Naive thymus-derived CD4-positive, alpha-beta T cell (primary cell): Measurements from ENCODE around the gene LAGE3. TPM values are rescaled to one million over a fixed set of nuclear protein-coding genes. Genes with fewer than 3 reads are reported as not detected.
A peak's percentile ranks its signal among the peaks of the same experiment; 100 is the strongest.

ENCODE experiments used
- ATAC-seq: fragments of 150-1000 bp; cut with Tn5 transposase; 2 replicates; pipeline ENCODE4 v1.10.0; 2021; ENCODE audit warnings: mild to moderate bottlenecking, moderate library complexity
- CTCF ChIA-PET: fragments of 350-600 bp; sonication (Branson Sonifier 250); formaldehyde crosslinking; loops from one replicate; lab custom pipeline; 2021; ENCODE audit warnings: antibody characterized with exemption; lab: Charles Lee
- POLR2A ChIA-PET: fragments of 350-600 bp; sonication (Branson Sonifier 250); formaldehyde crosslinking; loops from one replicate; lab custom pipeline; 2021; ENCODE audit warnings: antibody characterized with exemption, inconsistent platforms; lab: Charles Lee
- DNase-seq, 9 donors: peaks; one replicate each; pipeline versions ENCODE4 v3.0.0 to v3.0.0-alpha.2; 2020 to 2022; ENCODE audit warnings: mixed read lengths in 1 of 9
- H3K27ac ChIP-seq: one replicate; pipeline ENCODE4 v1.7.0; 2013; ENCODE audit warnings: mild to moderate bottlenecking, low read depth, low read length, moderate library complexity
- H3K27me3 ChIP-seq, 2 donors: one replicate each; pipeline ENCODE4 v1.7.0; 2013; ENCODE audit warnings: low read length in 2 of 2, mild to moderate bottlenecking in 2 of 2, moderate library complexity in 2 of 2; ENCODE audit not compliant: control insufficient read depth in 2 of 2, insufficient read depth in 2 of 2
- H3K36me3 ChIP-seq, 3 experiments: 1 replicate in 2 of 3; 2 replicates in 1 of 3; pipeline ENCODE4 v1.7.0; 2013; ENCODE audit warnings: low read length in 3 of 3, mild to moderate bottlenecking in 3 of 3, moderate library complexity in 1 of 3; ENCODE audit not compliant: insufficient read depth in 3 of 3, control insufficient read depth in 2 of 3
- H3K4me1 ChIP-seq, 2 donors: one replicate each; pipeline ENCODE4 v1.7.0; 2013; ENCODE audit warnings: low read length in 2 of 2, mild to moderate bottlenecking in 2 of 2, moderate library complexity in 1 of 2; ENCODE audit not compliant: control insufficient read depth in 2 of 2, insufficient read depth in 2 of 2
- H3K4me3 ChIP-seq: 2 replicates; pipeline ENCODE4 v1.7.0; 2013; ENCODE audit warnings: mild to moderate bottlenecking, low read length
- H3K9me3 ChIP-seq, 3 experiments: 1 replicate in 2 of 3; 2 replicates in 1 of 3; pipeline ENCODE4 v1.7.0; 2013; ENCODE audit warnings: low read length in 3 of 3; ENCODE audit not compliant: control insufficient read depth in 2 of 3
- H3K27ac Mint-ChIP-seq, 9 donors: one replicate each; pipeline ENCODE4 v1.8.0; 2020 to 2022; ENCODE audit warnings: mixed read lengths in 9 of 9, mild to moderate bottlenecking in 8 of 9, moderate library complexity in 5 of 9, inconsistent platforms in 2 of 9
- H3K27me3 Mint-ChIP-seq, 5 donors: one replicate each; pipeline ENCODE4 v1.8.0; 2021 to 2022; ENCODE audit warnings: mixed read lengths in 5 of 5, mild to moderate bottlenecking in 1 of 5
- H3K36me3 Mint-ChIP-seq, 5 donors: one replicate each; pipeline ENCODE4 v1.8.0; 2020 to 2022; ENCODE audit warnings: mixed read lengths in 5 of 5, mild to moderate bottlenecking in 3 of 5, inconsistent platforms in 1 of 5
- H3K4me1 Mint-ChIP-seq, 7 donors: one replicate each; pipeline ENCODE4 v1.8.0; 2020 to 2022; ENCODE audit warnings: mixed read lengths in 7 of 7, mild to moderate bottlenecking in 3 of 7, inconsistent platforms in 1 of 7
- H3K4me3 Mint-ChIP-seq, 10 donors: one replicate each; pipeline ENCODE4 v1.8.0; 2020 to 2022; ENCODE audit warnings: mild to moderate bottlenecking in 10 of 10, mixed read lengths in 10 of 10, moderate library complexity in 6 of 10, inconsistent platforms in 2 of 10
- H3K9me3 Mint-ChIP-seq, 11 donors: one replicate each; pipeline ENCODE4 v1.8.0; 2020 to 2022; ENCODE audit warnings: mixed read lengths in 11 of 11, mild to moderate bottlenecking in 4 of 11, inconsistent platforms in 1 of 11, moderate library complexity in 1 of 11
- intact Hi-C, 2 donors: fragments of 100-400 bp; cut with micrococcal nuclease; formaldehyde crosslinking; loops; one replicate each; pipeline ENCODE4 v1.15.1; 2023
- polyA plus RNA-seq, 2 donors: library from polyadenylated mRNA; unstranded; fragments of 300-500 nt; fragmentation: Illumina TruSeq; gene quantifications; one replicate each; pipeline ENCODE4 v1.2.3, GENCODE V29; 2021
- total RNA-seq, 6 experiments: library from RNA in 5 of 6; stranded (reverse) in 5 of 6; gene quantifications; 1 replicate in 5 of 6; 2 replicates in 1 of 6; pipeline ENCODE4 v1.2.3 and lab custom pipeline; 2021 to 2026

The LAGE3 gene
- total and polyA plus RNA-seq, 7 experiments from 2014 or later = 11.6 to 85.1 (median 21.2) TPM

DNA sequence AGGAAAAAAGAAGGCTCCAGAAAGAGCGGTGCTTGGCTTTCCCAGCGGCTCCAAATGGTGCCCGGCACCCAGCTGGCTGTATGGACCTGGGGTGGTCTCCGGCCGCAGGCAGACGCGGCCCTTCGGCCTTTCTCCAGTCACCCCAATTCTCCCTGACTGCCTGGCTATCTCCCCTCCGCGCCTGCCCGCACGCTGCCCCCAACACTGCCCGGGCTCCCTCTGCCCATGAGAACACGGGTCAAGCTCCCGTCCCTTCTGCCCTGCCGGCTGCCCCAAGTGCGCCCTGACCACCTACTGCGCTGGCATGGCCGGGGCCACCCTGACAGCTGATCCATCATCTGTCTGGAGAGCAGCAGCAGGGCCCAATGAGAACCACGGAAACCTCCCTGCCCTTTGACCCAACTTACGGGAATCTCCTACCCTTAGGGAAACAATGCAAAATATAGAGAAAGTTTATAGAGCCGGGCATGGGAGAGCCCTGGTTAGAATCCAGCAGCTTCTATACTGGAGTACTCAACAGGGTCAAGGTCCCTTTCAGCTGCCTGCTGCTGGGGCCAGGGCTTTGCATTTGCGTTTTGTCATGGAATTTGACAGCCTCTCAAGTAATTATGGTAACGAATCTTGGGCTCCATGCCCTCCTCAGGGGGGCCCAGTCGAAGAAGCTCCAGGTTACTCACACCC lies 38.2 kb upstream of the LAGE3 start:
- Histone ChIP-seq H3K4me1 (peaks cover 6 to 7% of the 10 kb centered on the region in 2 donors), H3K4me3 (peak overlapping the region; percentile 62), H3K36me3 (no peaks in the 10 kb centered on the region), H3K27ac (no peak overlapping the region), H3K27me3 (no peaks in the 10 kb centered on the region), H3K9me3 (no peaks in the 10 kb centered on the region)
- DNase-seq (no peak), ATAC-seq (no peak)
- peak overlapping the region in 5 of 10 donors; percentile 9 to 87 (median 84) for H3K4me3 Mint-ChIP-seq
- peaks cover 10 to 24% (median 20%) of the 10 kb centered on the region in 7 donors for H3K4me1 Mint-ChIP-seq
- CTCF ChIA-PET = interaction anchor here (1.3 to 1.6 kb wide), 2 partner anchors 10 to 26 kb away, joined by 6 to 7 read pairs; partner anchors contain the start of gene SLC10A3
- no peaks in the 10 kb centered on the region for H3K27me3 Mint-ChIP-seq
- peaks cover 0 to 3% (median 0%) of the 10 kb centered on the region in 11 donors for H3K9me3 Mint-ChIP-seq
- intact Hi-C loops = loop anchor here (2.0 to 10.0 kb wide), 4 partner anchors 38 to 546 kb away; partner anchors contain the start of genes EMD (in 1 of the 2), FLNA (in 1 of the 2), GDI1 (in 1 of the 2) and HCFC1 (in 1 of the 2)
- POLR2A ChIA-PET = interaction anchor here (0.6 to 5.5 kb wide), 13 partner anchors 7 to 155 kb away, joined by 3 to 69 read pairs (median 4); partner anchors contain the start of genes PLXNA3, RPL10, SLC10A3 and UBL4A
- H3K27ac Mint-ChIP-seq = peak overlapping the region in 5 of 9 donors; percentile 8 to 95 (median 56)
- H3K36me3 Mint-ChIP-seq = peaks cover 0 to 6% (median 3%) of the 10 kb centered on the region in 5 donors

DNA sequence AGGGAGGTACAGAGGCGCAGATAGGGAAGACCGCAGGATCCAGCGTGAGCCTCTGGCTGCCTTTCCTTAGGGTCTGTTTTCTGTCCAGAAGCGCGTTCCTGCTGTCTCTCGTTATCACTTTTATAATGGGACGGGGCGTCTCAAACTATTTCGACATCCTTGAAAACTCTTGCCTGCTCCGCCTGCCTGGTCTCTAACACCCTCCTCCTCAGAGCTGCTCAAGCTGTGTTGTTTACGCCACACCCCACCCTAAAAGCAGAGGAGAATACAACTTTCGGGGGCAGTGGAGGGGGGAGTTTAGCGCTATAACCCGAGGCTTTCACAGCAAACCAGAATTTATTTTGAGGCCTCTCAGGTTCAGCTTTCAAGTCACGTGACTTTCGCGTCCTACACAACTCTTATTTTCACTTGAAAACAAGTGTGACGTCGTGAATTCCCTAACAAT lies 37.6 kb upstream of the LAGE3 start:
- Histone ChIP-seq H3K36me3 (no peaks in the 10 kb centered on the region), H3K9me3 (no peaks in the 10 kb centered on the region), H3K27ac (peak overlapping the region; percentile 71), H3K27me3 (no peaks in the 10 kb centered on the region), H3K4me1 (peaks cover 6 to 7% of the 10 kb centered on the region in 2 donors), H3K4me3 (peak overlapping the region; percentile 62)
- peak; percentile 14 for ATAC-seq
- no peaks in the 10 kb centered on the region for H3K27me3 Mint-ChIP-seq
- peak overlapping the region; percentile 79 to 93 (median 86) for H3K4me3 Mint-ChIP-seq
- H3K36me3 Mint-ChIP-seq = peaks cover 0 to 8% (median 3%) of the 10 kb centered on the region in 5 donors
- peak in 3 of 9 donors; percentile 32 to 48 (median 37) for DNase-seq
- peaks cover 0 to 3% (median 0%) of the 10 kb centered on the region in 11 donors for H3K9me3 Mint-ChIP-seq
- CTCF ChIA-PET = interaction anchor here (0.6 to 1.6 kb wide), 2 partner anchors 10 to 84 kb away, joined by 3 to 7 read pairs; no protein-coding TSS in a partner anchor
- peak overlapping the region; percentile 56 to 95 (median 89) for H3K27ac Mint-ChIP-seq
- POLR2A ChIA-PET = interaction anchor here (0.6 to 5.5 kb wide), 21 partner anchors 8 to 546 kb away, joined by 3 to 69 read pairs (median 3); partner anchors contain the start of genes IKBKG, PLXNA3, RPL10 and SLC10A3
- intact Hi-C loops = loop anchor here (1.0 to 10.0 kb wide), 11 partner anchors 11 to 792 kb away; partner anchors contain the start of genes ABCD1 (in 2 of the 2), BCAP31 (in 2 of the 2), EMD (in 2 of the 2) and IKBKG (in 2 of the 2)
- peaks cover 10 to 28% (median 23%) of the 10 kb centered on the region in 7 donors for H3K4me1 Mint-ChIP-seq

DNA sequence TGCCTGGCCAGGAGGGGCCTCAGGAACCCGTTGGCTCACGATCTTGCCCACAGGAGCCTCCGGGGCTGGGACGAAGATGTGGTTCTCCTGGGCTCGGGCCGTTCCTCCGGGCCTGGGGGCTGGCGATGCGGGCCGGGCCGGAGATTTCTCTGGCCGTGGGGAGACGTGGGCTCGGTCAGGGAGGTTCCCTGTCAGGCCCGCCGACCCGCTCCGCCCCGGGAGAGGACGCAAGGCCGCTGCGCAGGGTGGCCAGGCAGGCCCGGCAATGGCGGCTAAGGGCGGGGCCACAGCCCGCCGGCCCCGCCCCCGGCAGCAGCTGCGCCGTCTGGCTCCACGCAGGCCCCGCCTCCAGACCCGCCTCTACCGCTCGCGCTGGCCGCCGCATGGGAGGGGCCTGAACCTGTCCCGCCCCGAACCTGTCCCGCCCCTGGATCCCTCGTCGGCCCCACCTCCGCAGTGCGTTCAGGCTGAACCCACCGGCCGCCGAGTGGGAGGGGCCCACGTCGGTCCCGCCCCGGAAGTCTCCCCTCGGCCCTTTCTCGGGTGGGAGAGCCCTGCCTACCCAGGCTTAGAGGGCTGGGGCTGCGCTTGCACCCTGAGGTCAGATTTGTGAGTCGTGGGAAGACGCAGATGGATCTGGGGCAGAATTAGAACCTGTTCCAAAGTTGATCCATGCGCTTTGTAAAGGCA lies 37.0 kb upstream of the LAGE3 start, which contains the start of gene FAM3A:
FAM3A (minus strand) TSS at position 267 of the 690 bp plus-strand sequence. CDS start 460 bp downstream, outside the sequence.
- H3K27me3 ChIP-seq = no peaks in the 10 kb centered on the region
- H3K4me1 ChIP-seq = peaks cover 6 to 12% of the 10 kb centered on the region in 2 donors
- H3K27ac Mint-ChIP-seq = peak within 1 kb of the TSS; percentile 56 to 95 (median 90)
- intact Hi-C loops = loop anchor here (1.0 to 10.0 kb wide), 11 partner anchors 11 to 792 kb away; partner anchors contain the start of genes ABCD1 (in 2 of the 2), BCAP31 (in 2 of the 2), EMD (in 2 of the 2) and IKBKG (in 2 of the 2)
- ChIA-PET CTCF (interaction anchor here (0.6 kb wide), 1 partner anchor 84 kb away, joined by 3 read pairs; no protein-coding TSS in a partner anchor), POLR2A (interaction anchor here (0.6 to 5.5 kb wide), 19 partner anchors 8 to 545 kb away, joined by 3 to 69 read pairs (median 3); partner anchors contain the start of genes IKBKG, PLXNA3, RPL10 and SLC10A3)
- H3K27me3 Mint-ChIP-seq = no peaks in the 10 kb centered on the region
- H3K9me3 Mint-ChIP-seq = peaks cover 0 to 4% (median 0%) of the 10 kb centered on the region in 11 donors
- peak; percentile 85 to 91 (median 88) for DNase-seq
- ATAC-seq = peak; percentile 99
- H3K4me1 Mint-ChIP-seq = peaks cover 13 to 33% (median 27%) of the 10 kb centered on the region in 7 donors
- H3K36me3 ChIP-seq = no peaks in the 10 kb centered on the region
- H3K4me3 ChIP-seq = peak within 1 kb of the TSS; percentile 62
- peak within 1 kb of the TSS; percentile 79 to 93 (median 86) for H3K4me3 Mint-ChIP-seq
- peak within 1 kb of the TSS; percentile 93 for H3K27ac ChIP-seq
- peaks cover 0 to 10% (median 3%) of the 10 kb centered on the region in 5 donors for H3K36me3 Mint-ChIP-seq
- no peaks in the 10 kb centered on the region for H3K9me3 ChIP-seq

GRCh38 chrX:154515090-154515965 lies 36.2 kb upstream of the LAGE3 start:
- POLR2A ChIA-PET = interaction anchor here (0.6 to 5.5 kb wide), 11 partner anchors 8 to 544 kb away, joined by 3 to 69 read pairs (median 3); partner anchors contain the start of genes IKBKG, RPL10, SLC10A3 and UBL4A

GRCh38 chrX:154513716-154514115 lies 34.6 kb upstream of the LAGE3 start:
- peaks cover 11 to 25% (median 14%) of the 10 kb centered on the region in 5 donors for H3K36me3 Mint-ChIP-seq
- Histone ChIP-seq H3K4me3 (no peak overlapping the region), H3K9me3 (no peaks in the 10 kb centered on the region), H3K36me3 (peaks cover 0 to 12% (median 0%) of the 10 kb centered on the region in 3 experiments), H3K4me1 (peaks cover 6 to 12% of the 10 kb centered on the region in 2 donors), H3K27me3 (no peaks in the 10 kb centered on the region), H3K27ac (no peak overlapping the region)
- peaks cover 0 to 5% (median 0%) of the 10 kb centered on the region in 11 donors for H3K9me3 Mint-ChIP-seq
- H3K27ac Mint-ChIP-seq = peak overlapping the region; percentile 38 to 93 (median 71)
- H3K4me1 Mint-ChIP-seq = peaks cover 18 to 39% (median 35%) of the 10 kb centered on the region in 7 donors
- H3K4me3 Mint-ChIP-seq = peak overlapping the region in 9 of 10 donors; percentile 27 to 67 (median 52)
- ChIA-PET CTCF (interaction anchor here (0.6 kb wide), 1 partner anchor 22 kb away, joined by 3 read pairs; no protein-coding TSS in a partner anchor), POLR2A (interaction anchor here (2.6 to 5.5 kb wide), 2 partner anchors 13 to 25 kb away, joined by 7 to 69 read pairs; partner anchors contain the start of genes SLC10A3 and UBL4A)
- ATAC-seq (no peak), DNase-seq (no peak)
- intact Hi-C loops = loop anchor here in 1 of 2 donors (10.0 kb wide), 1 partner anchor 139 kb away; the partner anchor contains the start of genes EMD and FLNA
- H3K27me3 Mint-ChIP-seq = no peaks in the 10 kb centered on the region

More at GRCh38 chrX:154515090-154515965, 36.2 kb upstream of the LAGE3 start:
- no peaks in the 10 kb centered on the region for H3K36me3 ChIP-seq
- intact Hi-C loops = loop anchor here in 1 of 2 donors (10.0 kb wide), 1 partner anchor 141 kb away; the partner anchor contains the start of genes EMD and FLNA
- no peak for DNase-seq
- peaks cover 18 to 39% (median 30%) of the 10 kb centered on the region in 7 donors for H3K4me1 Mint-ChIP-seq
- H3K27me3 Mint-ChIP-seq = no peaks in the 10 kb centered on the region
- ATAC-seq = no peak
- CTCF ChIA-PET = no interaction called here
- H3K36me3 Mint-ChIP-seq = peaks cover 0 to 13% (median 3%) of the 10 kb centered on the region in 5 donors
- H3K27me3 ChIP-seq = no peaks in the 10 kb centered on the region
- peaks cover 0 to 5% (median 0%) of the 10 kb centered on the region in 11 donors for H3K9me3 Mint-ChIP-seq
- no peaks in the 10 kb centered on the region for H3K9me3 ChIP-seq
- H3K4me1 ChIP-seq = peaks cover 6 to 12% of the 10 kb centered on the region in 2 donors
- peak overlapping the region; percentile 75 to 89 (median 83) for H3K4me3 Mint-ChIP-seq
- H3K27ac ChIP-seq = peak overlapping the region; percentile 93
- peak overlapping the region; percentile 55 for H3K4me3 ChIP-seq
- H3K27ac Mint-ChIP-seq = peak overlapping the region; percentile 8 to 95 (median 87)
